ENCODE measurements around the gene AKR1C8. TPM values are rescaled to one million over a fixed set of nuclear protein-coding genes. Genes with fewer than 3 reads are reported as not detected.

AKR1C8 gene
- polyA plus RNA-seq, 1 of the 3 experiments (the other 2 are of a cell fraction) = not detected

DNA sequence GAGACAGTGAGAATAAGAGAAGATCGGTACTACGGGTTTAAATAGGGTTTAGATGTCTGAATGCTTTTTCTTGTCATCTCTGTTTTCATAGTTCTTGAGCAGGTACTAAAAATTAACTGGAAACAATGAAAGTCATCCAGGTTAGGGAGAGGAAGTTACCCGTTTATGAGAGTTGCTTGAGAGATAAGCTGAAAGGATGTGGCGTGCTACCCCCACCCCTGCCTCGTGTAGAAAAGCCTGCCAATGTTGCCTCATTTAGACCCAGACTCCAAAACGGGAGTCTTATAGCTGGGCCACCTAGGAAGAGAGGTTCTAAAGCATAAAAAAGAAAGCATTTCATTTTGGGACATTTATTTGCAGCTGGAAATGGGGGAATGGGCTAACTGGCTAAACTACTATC lies 21.8 kb upstream of the AKR1C8 start:
- POLR2A ChIA-PET = no interaction called here
- H3K9me3 ChIP-seq = no peaks in the 10 kb centered on the region
- no peak overlapping the region for H3K4me3 ChIP-seq (ENCODE audit: low read depth in 2 of 2, low read length in 1 of 2)
- 39% methylated on average over 6 of the region's 6 CpGs for WGBS (ENCODE audit: low lambda C conversion rate)
- no peaks in the 10 kb centered on the region for H4K20me1 ChIP-seq (ENCODE audit: insufficient read depth)
- no peaks in the 10 kb centered on the region for H3F3A ChIP-seq (replicated peaks; ENCODE audit: insufficient read depth)
- no peak for DNase-seq
- H3K36me3 ChIP-seq (replicated peaks in 1 of 2; ENCODE audit: control insufficient read depth in 1 of 2, insufficient read depth in 2 of 2, low read length in 1 of 2) = no peaks in the 10 kb centered on the region
- TF ChIP-seq RXRA (IDR thresholded peaks at IDR 0.05; ENCODE audit: borderline replicate concordance, low read depth) (no peak), MXI1 (IDR thresholded peaks at IDR 0.05; ENCODE audit: low read depth, low read length) (no peak), MEF2A (IDR thresholded peaks at IDR 0.05; ENCODE audit: borderline replicate concordance, low read depth) (no peak), JUND (IDR thresholded peaks at IDR 0.05) (no peak), FOSL2 (IDR thresholded peaks at IDR 0.05; ENCODE audit: borderline replicate concordance, low read depth) (no peak), RFX5 (IDR thresholded peaks at IDR 0.05; ENCODE audit: low read length) (no peak), FOXM1 (IDR thresholded peaks at IDR 0.05; ENCODE audit: low read depth) (no peak), EZH2phosphoT487 (IDR thresholded peaks at IDR 0.05; ENCODE audit: borderline replicate concordance, low read depth) (no peak), NFIC (IDR thresholded peaks at IDR 0.05; ENCODE audit: borderline replicate concordance) (no peak), FOXJ3 (CRISPR knock-in tag; IDR thresholded peaks at IDR 0.05) (no peak), IRF3 (IDR thresholded peaks at IDR 0.05; ENCODE audit: low read depth, low read length) (no peak), TEAD4 (IDR thresholded peaks at IDR 0.05; ENCODE audit: borderline replicate concordance, insufficient read depth) (no peak), RCOR1 (IDR thresholded peaks at IDR 0.05; ENCODE audit: low read length) (no peak)
- TF ChIP-seq, protein P1, sequence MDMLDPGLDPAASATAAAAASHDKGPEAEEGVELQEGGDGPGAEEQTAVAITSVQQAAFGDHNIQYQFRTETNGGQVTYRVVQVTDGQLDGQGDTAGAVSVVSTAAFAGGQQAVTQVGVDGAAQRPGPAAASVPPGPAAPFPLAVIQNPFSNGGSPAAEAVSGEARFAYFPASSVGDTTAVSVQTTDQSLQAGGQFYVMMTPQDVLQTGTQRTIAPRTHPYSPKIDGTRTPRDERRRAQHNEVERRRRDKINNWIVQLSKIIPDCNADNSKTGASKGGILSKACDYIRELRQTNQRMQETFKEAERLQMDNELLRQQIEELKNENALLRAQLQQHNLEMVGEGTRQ (IDR thresholded peaks at IDR 0.05; ENCODE audit: borderline replicate concordance, low read depth, low read length) = no peak
- TF ChIP-seq, protein P2, sequence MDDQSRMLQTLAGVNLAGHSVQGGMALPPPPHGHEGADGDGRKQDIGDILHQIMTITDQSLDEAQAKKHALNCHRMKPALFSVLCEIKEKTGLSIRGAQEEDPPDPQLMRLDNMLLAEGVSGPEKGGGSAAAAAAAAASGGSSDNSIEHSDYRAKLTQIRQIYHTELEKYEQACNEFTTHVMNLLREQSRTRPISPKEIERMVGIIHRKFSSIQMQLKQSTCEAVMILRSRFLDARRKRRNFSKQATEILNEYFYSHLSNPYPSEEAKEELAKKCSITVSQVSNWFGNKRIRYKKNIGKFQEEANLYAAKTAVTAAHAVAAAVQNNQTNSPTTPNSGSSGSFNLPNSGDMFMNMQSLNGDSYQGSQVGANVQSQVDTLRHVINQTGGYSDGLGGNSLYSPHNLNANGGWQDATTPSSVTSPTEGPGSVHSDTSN (IDR thresholded peaks at IDR 0.05) = no peak
- TF ChIP-seq, protein P3, sequence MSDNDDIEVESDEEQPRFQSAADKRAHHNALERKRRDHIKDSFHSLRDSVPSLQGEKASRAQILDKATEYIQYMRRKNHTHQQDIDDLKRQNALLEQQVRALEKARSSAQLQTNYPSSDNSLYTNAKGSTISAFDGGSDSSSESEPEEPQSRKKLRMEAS (IDR thresholded peaks at IDR 0.05; ENCODE audit: low read depth) = no peak
- TF ChIP-seq, protein P4, sequence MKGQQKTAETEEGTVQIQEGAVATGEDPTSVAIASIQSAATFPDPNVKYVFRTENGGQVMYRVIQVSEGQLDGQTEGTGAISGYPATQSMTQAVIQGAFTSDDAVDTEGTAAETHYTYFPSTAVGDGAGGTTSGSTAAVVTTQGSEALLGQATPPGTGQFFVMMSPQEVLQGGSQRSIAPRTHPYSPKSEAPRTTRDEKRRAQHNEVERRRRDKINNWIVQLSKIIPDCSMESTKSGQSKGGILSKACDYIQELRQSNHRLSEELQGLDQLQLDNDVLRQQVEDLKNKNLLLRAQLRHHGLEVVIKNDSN (IDR thresholded peaks at IDR 0.05; ENCODE audit: borderline replicate concordance, low read depth) = no peak
- no peak overlapping the region for H3K9ac ChIP-seq
- H3K27ac ChIP-seq (ENCODE audit: low read depth in 2 of 2, low read length in 1 of 2) = no peak overlapping the region
- no peak overlapping the region for H3K4me2 ChIP-seq
- H3K27me3 ChIP-seq (ENCODE audit: insufficient read depth) = no peaks in the 10 kb centered on the region
- no peaks in the 10 kb centered on the region for H3K9me2 ChIP-seq
- no peaks in the 10 kb centered on the region for H3K79me2 ChIP-seq (ENCODE audit: insufficient read depth)
- H3K4me1 ChIP-seq (ENCODE audit: control insufficient read depth in 1 of 2, insufficient read depth in 2 of 2, low read depth in 1 of 2, low read length in 1 of 2) = no peaks in the 10 kb centered on the region
- H2AFZ ChIP-seq (ENCODE audit: low read depth) = no peak overlapping the region
- CTCF ChIA-PET = no interaction called here
